ENCODE measurements around the gene ARHGEF12. TPM values are rescaled to one million over a fixed set of nuclear protein-coding genes. Genes with fewer than 3 reads are reported as not detected.

ARHGEF12 gene
- polyA plus RNA-seq, 2 of the 4 experiments (the other 2 are of a cell fraction), result 16.7 to 27.2 TPM

DNA sequence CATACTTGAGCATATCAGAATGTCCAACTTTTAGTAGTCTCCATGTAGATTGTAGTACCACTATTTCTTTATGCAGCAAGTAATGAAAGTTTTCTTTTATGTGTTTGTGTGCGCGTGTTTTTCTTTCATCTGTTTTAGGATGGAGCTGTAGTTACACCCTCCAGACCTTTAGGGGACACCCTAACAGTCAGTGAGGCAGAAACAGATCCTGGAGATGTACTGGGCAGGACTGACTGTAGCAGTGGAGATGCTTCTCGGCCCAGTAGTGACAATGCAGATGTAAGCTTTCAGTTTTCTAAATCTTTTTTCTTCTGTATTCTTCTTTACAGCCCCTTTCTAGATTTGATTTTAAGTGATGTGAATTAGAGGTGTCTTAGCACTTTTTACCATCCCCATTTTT is 95.4 kb downstream of the ARHGEF12 start:
- Histone ChIP-seq H3K9me3 (no peaks in the 10 kb centered on the region), H3K27ac (peak overlapping the region; percentile 70 to 75), H3K4me3 (peak overlapping the region; percentile 28; the same call in 2 of the 3 replicates), H3K4me1 (peaks cover 42% of the 10 kb centered on the region), H3K4me2 (peak overlapping the region; percentile 80)
- peak; percentile 19 to 73 for DNase-seq (ENCODE audit: low read depth in 1 of 2, low spot score in 1 of 2)
- TF ChIP-seq, protein P1, sequence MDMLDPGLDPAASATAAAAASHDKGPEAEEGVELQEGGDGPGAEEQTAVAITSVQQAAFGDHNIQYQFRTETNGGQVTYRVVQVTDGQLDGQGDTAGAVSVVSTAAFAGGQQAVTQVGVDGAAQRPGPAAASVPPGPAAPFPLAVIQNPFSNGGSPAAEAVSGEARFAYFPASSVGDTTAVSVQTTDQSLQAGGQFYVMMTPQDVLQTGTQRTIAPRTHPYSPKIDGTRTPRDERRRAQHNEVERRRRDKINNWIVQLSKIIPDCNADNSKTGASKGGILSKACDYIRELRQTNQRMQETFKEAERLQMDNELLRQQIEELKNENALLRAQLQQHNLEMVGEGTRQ (IDR thresholded peaks at IDR 0.05), result no peak
- TF ChIP-seq, protein P2, sequence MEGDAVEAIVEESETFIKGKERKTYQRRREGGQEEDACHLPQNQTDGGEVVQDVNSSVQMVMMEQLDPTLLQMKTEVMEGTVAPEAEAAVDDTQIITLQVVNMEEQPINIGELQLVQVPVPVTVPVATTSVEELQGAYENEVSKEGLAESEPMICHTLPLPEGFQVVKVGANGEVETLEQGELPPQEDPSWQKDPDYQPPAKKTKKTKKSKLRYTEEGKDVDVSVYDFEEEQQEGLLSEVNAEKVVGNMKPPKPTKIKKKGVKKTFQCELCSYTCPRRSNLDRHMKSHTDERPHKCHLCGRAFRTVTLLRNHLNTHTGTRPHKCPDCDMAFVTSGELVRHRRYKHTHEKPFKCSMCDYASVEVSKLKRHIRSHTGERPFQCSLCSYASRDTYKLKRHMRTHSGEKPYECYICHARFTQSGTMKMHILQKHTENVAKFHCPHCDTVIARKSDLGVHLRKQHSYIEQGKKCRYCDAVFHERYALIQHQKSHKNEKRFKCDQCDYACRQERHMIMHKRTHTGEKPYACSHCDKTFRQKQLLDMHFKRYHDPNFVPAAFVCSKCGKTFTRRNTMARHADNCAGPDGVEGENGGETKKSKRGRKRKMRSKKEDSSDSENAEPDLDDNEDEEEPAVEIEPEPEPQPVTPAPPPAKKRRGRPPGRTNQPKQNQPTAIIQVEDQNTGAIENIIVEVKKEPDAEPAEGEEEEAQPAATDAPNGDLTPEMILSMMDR (IDR thresholded peaks at IDR 0.05), result peak; percentile 23; the same call in 1 of the 3 replicates
- WGBS (ENCODE audit: missing lambda C conversion rate), result 53% methylated on average over 3 of the region's 3 CpGs
- ATAC-seq, result peak; percentile 97 to 99
- FAIRE-seq, result no peak
- POLR2A ChIA-PET, result interaction anchor here (1.7 kb wide), 1 partner anchor 96 kb away, joined by 16 read pairs; the partner anchor contains the start of gene ARHGEF12
- CTCF ChIA-PET, result interaction anchor here (0.8 to 1.8 kb wide), 10 partner anchors 8 to 99 kb away, joined by 3 to 13 read pairs (median 4); no protein-coding TSS in a partner anchor

DNA sequence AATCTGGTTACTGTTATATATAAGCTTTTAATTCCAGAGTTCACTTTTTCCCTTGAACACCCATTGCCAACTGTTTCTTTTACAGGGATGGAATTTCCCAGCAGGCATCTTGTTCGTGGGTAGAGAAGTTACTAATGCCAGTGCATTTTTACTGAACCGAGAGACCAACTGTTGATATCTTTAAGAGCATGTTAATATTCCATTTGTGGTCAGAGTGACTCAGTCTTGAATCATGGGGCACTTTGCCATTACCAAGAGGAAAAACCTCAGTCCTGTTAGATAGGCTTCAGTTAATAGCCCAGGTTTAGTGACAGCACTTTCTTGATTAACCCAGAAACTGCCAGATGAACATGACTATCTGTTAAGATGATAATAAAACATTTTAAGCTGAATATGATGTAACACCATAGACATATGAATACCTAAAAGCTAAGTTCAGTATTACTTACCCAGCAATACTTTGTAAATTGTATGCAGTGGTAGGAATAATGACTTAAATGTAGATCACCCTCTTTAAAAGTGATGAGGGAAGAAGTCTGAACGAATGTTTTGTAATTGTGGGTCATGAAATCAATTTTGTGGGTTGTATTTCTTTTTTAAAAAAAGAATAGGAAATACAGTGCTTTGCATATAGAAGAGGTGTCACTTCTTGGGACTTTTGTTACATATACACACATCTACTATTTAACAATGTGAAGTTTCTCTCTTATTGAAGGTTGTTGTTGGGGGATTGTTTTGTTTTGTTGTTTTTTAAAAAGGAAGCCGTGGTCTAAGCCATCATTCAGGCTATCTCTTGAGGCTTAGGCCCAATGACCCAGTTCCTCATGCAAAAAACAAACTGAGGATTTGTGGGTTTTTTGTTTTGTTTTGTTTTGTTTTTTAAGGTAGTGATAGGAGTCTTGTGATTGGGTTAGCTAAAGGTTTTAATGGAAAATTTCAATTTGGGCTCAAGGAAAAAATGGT is 96.1 kb downstream of the ARHGEF12 start:
- Histone ChIP-seq H3K9me3 (no peaks in the 10 kb centered on the region), H3K4me1 (peaks cover 42% of the 10 kb centered on the region), H3K4me2 (peak overlapping the region; percentile 80), H3K27ac (peak overlapping the region; percentile 70 to 75), H3K4me3 (peak overlapping the region; percentile 28; the same call in 1 of the 3 replicates)
- FAIRE-seq (peak; percentile 90), DNase-seq (ENCODE audit: low read depth in 1 of 2, low spot score in 1 of 2) (peak; percentile 38 to 85), ATAC-seq (peak; percentile 98)
- ChIA-PET POLR2A (interaction anchor here (1.7 kb wide), 1 partner anchor 97 kb away, joined by 16 read pairs; the partner anchor contains the start of gene ARHGEF12), CTCF (interaction anchor here (0.8 to 1.8 kb wide), 9 partner anchors 9 to 98 kb away, joined by 3 to 13 read pairs (median 3); no protein-coding TSS in a partner anchor)
- 4% methylated on average over 4 of the region's 4 CpGs for WGBS (ENCODE audit: missing lambda C conversion rate)
- TF ChIP-seq, protein P3, sequence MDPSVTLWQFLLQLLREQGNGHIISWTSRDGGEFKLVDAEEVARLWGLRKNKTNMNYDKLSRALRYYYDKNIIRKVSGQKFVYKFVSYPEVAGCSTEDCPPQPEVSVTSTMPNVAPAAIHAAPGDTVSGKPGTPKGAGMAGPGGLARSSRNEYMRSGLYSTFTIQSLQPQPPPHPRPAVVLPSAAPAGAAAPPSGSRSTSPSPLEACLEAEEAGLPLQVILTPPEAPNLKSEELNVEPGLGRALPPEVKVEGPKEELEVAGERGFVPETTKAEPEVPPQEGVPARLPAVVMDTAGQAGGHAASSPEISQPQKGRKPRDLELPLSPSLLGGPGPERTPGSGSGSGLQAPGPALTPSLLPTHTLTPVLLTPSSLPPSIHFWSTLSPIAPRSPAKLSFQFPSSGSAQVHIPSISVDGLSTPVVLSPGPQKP (IDR thresholded peaks at IDR 0.05; ENCODE audit: low read depth, low read length), result no peak
- no peak for TF ChIP-seq RCOR1 (IDR thresholded peaks at IDR 0.05; ENCODE audit: low read depth, low read length)
- no peak for TF ChIP-seq ZNF302 (CRISPR knock-in tag; IDR thresholded peaks at IDR 0.05)
- no peak for TF ChIP-seq POLR2AphosphoS2 (conservative IDR thresholded peaks at IDR 0.05; ENCODE audit: low read length)
- TF ChIP-seq RAD21 (conservative IDR thresholded peaks at IDR 0.05 in 1 of 2, IDR thresholded peaks at IDR 0.05 in 1 of 2), result 0 out of 5 replicates have a peak, but pooled peaks of 1 of the 2 experiments have one; percentile 15
- no peak for TF ChIP-seq POLR2A (IDR thresholded peaks at IDR 0.05; ENCODE audit: low read length)
- TF ChIP-seq, protein P4, sequence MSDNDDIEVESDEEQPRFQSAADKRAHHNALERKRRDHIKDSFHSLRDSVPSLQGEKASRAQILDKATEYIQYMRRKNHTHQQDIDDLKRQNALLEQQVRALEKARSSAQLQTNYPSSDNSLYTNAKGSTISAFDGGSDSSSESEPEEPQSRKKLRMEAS (IDR thresholded peaks at IDR 0.05), result 0 out of 2 replicates have a peak, but pooled peaks have one; percentile 7
- peak; percentile 33; the same call in 1 of the 2 replicates for TF ChIP-seq GATA3 (IDR thresholded peaks at IDR 0.05; ENCODE audit: borderline replicate concordance)
- TF ChIP-seq, protein P5, sequence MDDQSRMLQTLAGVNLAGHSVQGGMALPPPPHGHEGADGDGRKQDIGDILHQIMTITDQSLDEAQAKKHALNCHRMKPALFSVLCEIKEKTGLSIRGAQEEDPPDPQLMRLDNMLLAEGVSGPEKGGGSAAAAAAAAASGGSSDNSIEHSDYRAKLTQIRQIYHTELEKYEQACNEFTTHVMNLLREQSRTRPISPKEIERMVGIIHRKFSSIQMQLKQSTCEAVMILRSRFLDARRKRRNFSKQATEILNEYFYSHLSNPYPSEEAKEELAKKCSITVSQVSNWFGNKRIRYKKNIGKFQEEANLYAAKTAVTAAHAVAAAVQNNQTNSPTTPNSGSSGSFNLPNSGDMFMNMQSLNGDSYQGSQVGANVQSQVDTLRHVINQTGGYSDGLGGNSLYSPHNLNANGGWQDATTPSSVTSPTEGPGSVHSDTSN (IDR thresholded peaks at IDR 0.05), result no peak
- no peak for TF ChIP-seq JUN (IDR thresholded peaks at IDR 0.05)
- TF ChIP-seq, protein P6, sequence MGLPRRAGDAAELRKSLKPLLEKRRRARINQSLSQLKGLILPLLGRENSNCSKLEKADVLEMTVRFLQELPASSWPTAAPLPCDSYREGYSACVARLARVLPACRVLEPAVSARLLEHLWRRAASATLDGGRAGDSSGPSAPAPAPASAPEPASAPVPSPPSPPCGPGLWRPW (IDR thresholded peaks at IDR 0.05), result no peak
- TF ChIP-seq JUNB (IDR thresholded peaks at IDR 0.05), result peak; percentile 86
- TF ChIP-seq, protein P7, sequence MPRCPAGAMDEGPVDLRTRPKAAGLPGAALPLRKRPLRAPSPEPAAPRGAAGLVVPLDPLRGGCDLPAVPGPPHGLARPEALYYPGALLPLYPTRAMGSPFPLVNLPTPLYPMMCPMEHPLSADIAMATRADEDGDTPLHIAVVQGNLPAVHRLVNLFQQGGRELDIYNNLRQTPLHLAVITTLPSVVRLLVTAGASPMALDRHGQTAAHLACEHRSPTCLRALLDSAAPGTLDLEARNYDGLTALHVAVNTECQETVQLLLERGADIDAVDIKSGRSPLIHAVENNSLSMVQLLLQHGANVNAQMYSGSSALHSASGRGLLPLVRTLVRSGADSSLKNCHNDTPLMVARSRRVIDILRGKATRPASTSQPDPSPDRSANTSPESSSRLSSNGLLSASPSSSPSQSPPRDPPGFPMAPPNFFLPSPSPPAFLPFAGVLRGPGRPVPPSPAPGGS (IDR thresholded peaks at IDR 0.05), result no peak
- no peak for TF ChIP-seq EP300 (IDR thresholded peaks at IDR 0.05)
- TF ChIP-seq, protein P8, sequence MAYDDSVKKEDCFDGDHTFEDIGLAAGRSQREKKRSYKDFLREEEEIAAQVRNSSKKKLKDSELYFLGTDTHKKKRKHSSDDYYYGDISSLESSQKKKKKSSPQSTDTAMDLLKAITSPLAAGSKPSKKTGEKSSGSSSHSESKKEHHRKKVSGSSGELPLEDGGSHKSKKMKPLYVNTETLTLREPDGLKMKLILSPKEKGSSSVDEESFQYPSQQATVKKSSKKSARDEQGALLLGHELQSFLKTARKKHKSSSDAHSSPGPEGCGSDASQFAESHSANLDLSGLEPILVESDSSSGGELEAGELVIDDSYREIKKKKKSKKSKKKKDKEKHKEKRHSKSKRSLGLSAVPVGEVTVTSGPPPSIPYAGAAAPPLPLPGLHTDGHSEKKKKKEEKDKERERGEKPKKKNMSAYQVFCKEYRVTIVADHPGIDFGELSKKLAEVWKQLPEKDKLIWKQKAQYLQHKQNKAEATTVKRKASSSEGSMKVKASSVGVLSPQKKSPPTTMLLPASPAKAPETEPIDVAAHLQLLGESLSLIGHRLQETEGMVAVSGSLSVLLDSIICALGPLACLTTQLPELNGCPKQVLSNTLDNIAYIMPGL (CRISPR knock-in tag; IDR thresholded peaks at IDR 0.05; ENCODE audit: borderline replicate concordance), result no peak
- no peak for TF ChIP-seq NFE2L2 (conservative IDR thresholded peaks at IDR 0.05; ENCODE audit: low read length)
- no peak for TF ChIP-seq TFCP2L1 (CRISPR knock-in tag; IDR thresholded peaks at IDR 0.05)
- TF ChIP-seq CEBPB (IDR thresholded peaks at IDR 0.05), result no peak
- TF ChIP-seq, protein P1 (IDR thresholded peaks at IDR 0.05), result no peak
- no peak for TF ChIP-seq EHF (CRISPR knock-in tag; IDR thresholded peaks at IDR 0.05)
